ENCODE results near the gene STK38. TPM values are rescaled to one million over a fixed set of nuclear protein-coding genes. Genes with fewer than 3 reads are reported as not detected.
"Not testable (repeated sequence)": the region's sequence is repeated elsewhere in the genome, so short reads cannot be mapped to it uniquely, and the experiment has no call there.

The STK38 gene
- total RNA-seq, 4 donors from 2014 or later, result 57.8 to 107 (median 87.9) TPM

DNA sequence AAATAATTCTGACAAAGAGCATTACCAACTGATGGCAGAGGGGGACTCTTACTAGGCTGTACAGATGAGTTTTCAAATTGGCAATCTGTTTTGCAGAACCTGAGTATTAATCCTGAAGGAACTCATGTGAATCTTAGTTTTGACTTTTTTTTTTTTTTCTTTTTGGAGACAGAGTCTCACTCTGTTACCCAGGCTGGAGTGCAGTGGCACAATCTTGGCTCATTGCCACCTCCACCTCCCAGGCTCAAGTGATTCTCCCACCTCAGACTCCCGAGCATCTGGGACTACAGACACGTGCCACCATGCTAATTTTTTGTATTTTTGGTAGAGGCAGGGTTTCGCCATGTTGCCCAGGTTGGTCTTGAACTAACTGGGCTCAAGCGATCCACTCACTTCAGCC, 55.2 kb downstream of the STK38 start:
- H3K36me3 ChIP-seq, result peaks cover 0 to 65% (median 0%) of the 10 kb centered on the region in 3 donors
- H3K4me3 ChIP-seq, result no peak overlapping the region
- no peak for TF ChIP-seq POLR2A (IDR thresholded peaks at IDR 0.05)
- no peak for TF ChIP-seq CTCF (IDR thresholded peaks at IDR 0.05)
- DNase-seq, result no peak
- no peaks in the 10 kb centered on the region for H3K27me3 ChIP-seq
- no peaks in the 10 kb centered on the region for H3K4me1 ChIP-seq
- no peaks in the 10 kb centered on the region for H3K9me3 ChIP-seq
- H3K27ac ChIP-seq, result no peak overlapping the region

GRCh38 chr6:36491378-36491965, 55.8 kb downstream of the STK38 start:
- Histone ChIP-seq H3K4me3 (no peak overlapping the region), H3K27me3 (no peaks in the 10 kb centered on the region), H3K27ac (no peak overlapping the region), H3K36me3 (peaks cover 0 to 65% (median 0%) of the 10 kb centered on the region in 3 donors), H3K4me1 (no peaks in the 10 kb centered on the region), H3K9me3 (no peaks in the 10 kb centered on the region)
- no peak for TF ChIP-seq CTCF (IDR thresholded peaks at IDR 0.05)
- no peak for TF ChIP-seq POLR2A (IDR thresholded peaks at IDR 0.05)
- DNase-seq, result no peak

GRCh38 chr6:36489426-36489825, 57.9 kb downstream of the STK38 start:
- DNase-seq, result no peak
- no peak for TF ChIP-seq CTCF (IDR thresholded peaks at IDR 0.05)
- TF ChIP-seq POLR2A (IDR thresholded peaks at IDR 0.05), result no peak
- H3K36me3 ChIP-seq, result peaks cover 0 to 62% (median 0%) of the 10 kb centered on the region in 3 donors
- no peaks in the 10 kb centered on the region for H3K27me3 ChIP-seq
- no peaks in the 10 kb centered on the region for H3K4me1 ChIP-seq
- H3K27ac ChIP-seq, result no peak overlapping the region
- no peaks in the 10 kb centered on the region for H3K9me3 ChIP-seq
- no peak overlapping the region for H3K4me3 ChIP-seq

DNA sequence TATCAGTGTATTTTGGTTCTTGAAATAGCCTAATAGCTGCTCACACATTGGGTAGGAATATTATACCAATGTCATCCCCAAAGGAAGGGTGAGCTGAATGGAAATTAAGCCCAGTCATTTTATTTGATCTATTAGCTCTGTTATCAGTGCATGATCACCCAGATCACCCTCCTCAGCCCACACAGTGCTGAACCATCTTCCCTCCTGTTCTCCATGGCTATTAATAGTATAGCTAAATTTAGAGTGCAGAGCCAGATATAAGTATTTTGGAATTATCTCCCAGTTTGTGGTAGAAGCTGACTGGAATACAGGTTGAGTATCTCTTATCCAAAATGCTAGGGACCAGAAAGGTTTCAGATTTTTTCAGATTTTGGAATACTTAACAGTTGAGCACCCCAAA, 59.1 kb downstream of the STK38 start:
- Histone ChIP-seq H3K36me3 (peaks cover 0 to 55% (median 0%) of the 10 kb centered on the region in 3 donors), H3K9me3 (no peaks in the 10 kb centered on the region), H3K27ac (no peak overlapping the region), H3K4me3 (no peak overlapping the region), H3K4me1 (no peaks in the 10 kb centered on the region), H3K27me3 (no peaks in the 10 kb centered on the region)
- TF ChIP-seq CTCF (IDR thresholded peaks at IDR 0.05) (no peak), POLR2A (IDR thresholded peaks at IDR 0.05) (no peak)
- no peak for DNase-seq

- H3K27me3 ChIP-seq, result no peaks in the 10 kb centered on the region
- H3K9me3 ChIP-seq, result no peaks in the 10 kb centered on the region
- TF ChIP-seq CTCF (IDR thresholded peaks at IDR 0.05), result no peak
- DNase-seq, result no peak
- no peak overlapping the region for H3K27ac ChIP-seq
- no peaks in the 10 kb centered on the region for H3K4me1 ChIP-seq
- no peak overlapping the region for H3K4me3 ChIP-seq
- H3K36me3 ChIP-seq, result peaks cover 0 to 55% (median 0%) of the 10 kb centered on the region in 3 donors
These were observed 59.6 kb downstream of the STK38 start for GRCh38 chr6:36487698-36488097.

- H3K4me1 ChIP-seq, result no peaks in the 10 kb centered on the region
- TF ChIP-seq POLR2A (IDR thresholded peaks at IDR 0.05) (no peak), CTCF (IDR thresholded peaks at IDR 0.05) (no peak)
- no peak overlapping the region for H3K4me3 ChIP-seq
- peaks cover 0 to 85% (median 0%) of the 10 kb centered on the region in 3 donors for H3K36me3 ChIP-seq
- H3K9me3 ChIP-seq, result no peaks in the 10 kb centered on the region
- H3K27me3 ChIP-seq, result no peaks in the 10 kb centered on the region
- no peak overlapping the region for H3K27ac ChIP-seq
- no peak for DNase-seq
These were observed 62.5 kb downstream of the STK38 start for GRCh38 chr6:36484736-36485135.

DNA sequence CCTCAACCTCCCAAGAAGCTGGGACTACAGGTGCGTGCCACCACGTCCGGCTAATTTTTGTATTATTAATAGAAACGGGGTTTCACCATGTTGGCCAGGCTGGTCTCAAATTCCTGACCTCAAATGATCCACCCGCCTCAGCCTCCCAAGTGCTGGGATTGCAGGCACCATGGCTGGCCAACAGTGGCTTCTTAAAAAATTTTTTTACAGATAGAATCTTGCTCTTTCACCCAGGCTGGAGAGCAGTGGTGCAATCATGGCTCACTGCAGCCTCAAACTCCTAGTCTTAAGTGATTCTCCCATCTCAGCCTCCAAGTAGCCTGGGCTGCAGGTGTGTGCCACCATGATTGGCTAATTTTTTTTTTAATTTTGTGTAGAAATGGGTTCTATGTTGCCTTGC, 64.0 kb downstream of the STK38 start:
- not testable (repeated sequence) for DNase-seq, H3K4me1 ChIP-seq, H3K4me3 ChIP-seq, H3K27me3 ChIP-seq, H3K27ac ChIP-seq, H3K9me3 ChIP-seq
- peaks cover 0 to 77% (median 0%) of the 10 kb centered on the region in 3 donors for H3K36me3 ChIP-seq
